ENCODE data around the gene HBQ1. TPM values are rescaled to one million over a fixed set of nuclear protein-coding genes. Genes with fewer than 3 reads are reported as not detected.

The HBQ1 gene
- total RNA-seq, 1 donor: 0.63 TPM

- TF ChIP-seq CTCF (IDR thresholded peaks at IDR 0.05; ENCODE audit: insufficient read depth, low read length): peak; percentile 18
- peak; percentile 49 for DNase-seq (ENCODE audit: low read depth)
- peak overlapping the region; percentile 43 for H3K4me3 ChIP-seq (ENCODE audit: low read depth, low read length)
Measured at GRCh38 chr16:180681-181564, 664 bp downstream of the HBQ1 start.

- TF ChIP-seq CTCF (IDR thresholded peaks at IDR 0.05; ENCODE audit: insufficient read depth, low read length): peak; percentile 89
- DNase-seq (ENCODE audit: low read depth): no peak
- no peak overlapping the region for H3K4me3 ChIP-seq (ENCODE audit: low read depth, low read length)
Measured at GRCh38 chr16:181565-182021, 1.3 kb downstream of the HBQ1 start.

GRCh38 chr16:183005-183404, 2.7 kb downstream of the HBQ1 start:
- TF ChIP-seq CTCF (IDR thresholded peaks at IDR 0.05; ENCODE audit: insufficient read depth, low read length): no peak
- no peak overlapping the region for H3K4me3 ChIP-seq (ENCODE audit: low read depth, low read length)
- no peak for DNase-seq (ENCODE audit: low read depth)

GRCh38 chr16:185213-185612, 5.0 kb downstream of the HBQ1 start:
- H3K4me3 ChIP-seq (ENCODE audit: low read depth, low read length): no peak overlapping the region
- no peak for DNase-seq (ENCODE audit: low read depth)
- TF ChIP-seq CTCF (IDR thresholded peaks at IDR 0.05; ENCODE audit: insufficient read depth, low read length): no peak

- DNase-seq (ENCODE audit: low read depth): no peak
- TF ChIP-seq CTCF (IDR thresholded peaks at IDR 0.05; ENCODE audit: insufficient read depth, low read length): no peak
- no peak overlapping the region for H3K4me3 ChIP-seq (ENCODE audit: low read depth, low read length)
Measured at GRCh38 chr16:185691-186090, 5.4 kb downstream of the HBQ1 start.

GRCh38 chr16:187330-187729, 7.1 kb downstream of the HBQ1 start:
- H3K4me3 ChIP-seq (ENCODE audit: low read depth, low read length): no peak overlapping the region
- TF ChIP-seq CTCF (IDR thresholded peaks at IDR 0.05; ENCODE audit: insufficient read depth, low read length): no peak
- no peak for DNase-seq (ENCODE audit: low read depth)
